ENCODE measurements around the gene GABBR2.

The GABBR2 gene

DNA sequence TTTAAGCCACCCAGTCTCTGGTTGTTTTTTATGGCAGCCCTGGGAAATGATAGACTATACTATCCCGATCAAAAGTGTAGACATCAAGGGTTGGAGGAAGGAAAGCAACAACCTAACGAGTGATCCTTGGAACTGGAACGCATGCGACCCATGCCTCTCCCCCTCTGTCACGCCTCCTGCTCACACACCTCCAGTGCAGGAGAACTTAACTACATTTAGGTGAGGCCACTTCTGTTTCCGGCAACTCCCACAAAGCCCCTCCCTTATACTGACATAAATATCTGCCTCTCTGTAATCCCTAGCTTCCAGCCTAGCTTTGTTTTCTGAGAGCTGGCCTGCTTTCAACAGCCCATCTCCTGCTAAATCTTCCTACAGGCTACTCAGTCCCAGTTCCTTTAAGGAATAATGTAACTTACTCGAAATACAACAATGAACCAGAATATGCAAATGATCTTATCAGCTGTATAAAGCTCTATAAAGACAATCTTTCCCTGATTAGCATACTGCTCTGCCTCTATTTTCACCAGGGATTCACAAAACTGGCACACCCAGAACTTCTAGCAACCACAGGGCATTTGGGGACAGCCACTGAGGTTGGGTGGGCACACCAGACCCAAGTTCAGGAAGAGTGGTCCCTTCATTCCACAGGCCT lies 73.9 kb downstream of the GABBR2 start:
- DNase-seq (ENCODE audit: low read depth) = no peak

- DNase-seq (ENCODE audit: low read depth) = no peak
Measured at GRCh38 chr9:98632839-98633238, 75.9 kb downstream of the GABBR2 start.

DNA sequence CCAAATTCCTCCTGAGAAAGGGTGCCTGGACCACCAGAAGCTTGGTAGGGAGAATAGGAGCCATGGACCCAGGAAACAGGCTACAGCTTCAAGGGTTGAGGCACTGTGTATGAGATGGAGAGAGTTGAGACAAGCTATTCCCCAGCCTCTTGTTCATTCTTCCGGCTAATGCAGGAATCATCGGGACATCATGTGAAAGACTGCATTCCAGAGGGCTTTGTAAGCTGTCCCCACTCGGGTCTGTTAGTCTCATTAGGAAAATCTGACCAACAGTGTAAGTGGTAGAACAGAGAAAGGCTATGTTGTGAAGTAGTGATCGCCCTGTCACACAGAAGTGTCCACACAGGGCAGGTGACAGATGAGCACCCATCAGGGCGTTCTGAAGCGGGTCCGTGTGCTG lies 81.4 kb downstream of the GABBR2 start:
- DNase-seq (ENCODE audit: low read depth) = no peak

- DNase-seq (ENCODE audit: low read depth) = no peak
Measured at GRCh38 chr9:98625728-98626127, 83.0 kb downstream of the GABBR2 start.

- no peak for DNase-seq (ENCODE audit: low read depth)
Measured at GRCh38 chr9:98619788-98620187, 88.9 kb downstream of the GABBR2 start.

DNA sequence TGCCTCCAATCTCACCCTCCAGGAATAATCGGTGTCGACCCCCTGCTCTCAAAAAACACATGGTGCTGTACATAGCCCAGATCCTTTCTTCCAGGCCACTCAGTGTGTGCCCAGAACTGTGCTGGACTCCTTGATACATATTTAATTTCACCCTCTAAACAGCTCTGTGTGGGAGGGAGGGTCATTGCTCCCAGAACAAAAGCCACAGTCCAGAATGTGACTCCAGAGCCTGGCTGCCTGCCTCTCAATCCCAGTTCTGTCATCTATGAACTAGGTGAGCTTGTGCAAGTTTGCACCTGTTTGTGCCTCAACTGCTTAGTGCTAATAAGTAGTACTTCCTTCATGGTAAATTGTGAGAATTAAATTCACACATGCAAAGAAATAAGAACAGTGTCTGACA lies 93.1 kb downstream of the GABBR2 start:
- no peak for DNase-seq (ENCODE audit: low read depth)

DNA sequence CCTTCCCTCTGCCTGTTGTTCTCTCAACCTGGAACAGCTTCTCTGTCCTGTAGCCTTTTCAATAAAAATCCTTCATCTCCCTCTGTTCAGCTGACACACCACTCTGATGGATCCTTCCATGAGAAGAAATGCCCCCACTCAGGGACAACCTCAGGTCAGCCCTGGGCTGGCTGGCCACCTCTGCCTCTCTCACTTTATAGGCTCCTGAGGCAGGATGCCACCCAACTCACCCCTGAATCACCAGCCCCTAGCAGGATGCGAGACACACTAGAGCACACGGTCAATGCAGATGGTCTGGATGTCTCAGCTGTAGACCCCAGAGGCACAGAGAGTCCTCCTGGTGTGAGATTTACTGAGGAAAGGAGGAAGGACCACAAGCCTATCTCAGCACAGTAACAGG lies 93.8 kb downstream of the GABBR2 start:
- DNase-seq (ENCODE audit: low read depth) = no peak

GRCh38 chr9:98612061-98612752 lies 96.5 kb downstream of the GABBR2 start:
- DNase-seq (ENCODE audit: low read depth) = no peak

- no peak for DNase-seq (ENCODE audit: low read depth)
Measured at GRCh38 chr9:98611319-98611718, 97.4 kb downstream of the GABBR2 start.

GRCh38 chr9:98610711-98611110 lies 98.0 kb downstream of the GABBR2 start:
- DNase-seq (ENCODE audit: low read depth) = no peak

DNA sequence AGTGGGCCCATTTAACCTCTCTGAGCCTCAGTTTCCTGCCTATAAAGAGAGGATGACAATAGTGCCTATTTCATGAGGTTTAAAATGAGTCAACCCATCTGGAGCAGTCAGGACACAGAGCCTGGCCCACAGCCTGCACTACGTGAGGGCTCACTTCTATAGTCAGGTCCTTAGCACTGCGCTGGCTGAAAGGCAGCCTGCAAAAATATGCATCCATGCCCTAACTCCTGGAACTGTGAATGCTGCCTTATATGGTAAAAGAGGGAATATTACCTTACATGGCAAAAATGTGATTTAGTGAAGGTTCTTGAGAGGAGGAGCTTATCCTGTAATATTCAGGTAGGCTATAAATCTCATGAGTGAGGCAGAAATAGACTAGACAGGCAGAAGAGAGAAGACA lies 98.5 kb downstream of the GABBR2 start:
- no peak for DNase-seq (ENCODE audit: low read depth)

GRCh38 chr9:98609646-98610045 lies 99.1 kb downstream of the GABBR2 start:
- DNase-seq (ENCODE audit: low read depth) = no peak

DNA sequence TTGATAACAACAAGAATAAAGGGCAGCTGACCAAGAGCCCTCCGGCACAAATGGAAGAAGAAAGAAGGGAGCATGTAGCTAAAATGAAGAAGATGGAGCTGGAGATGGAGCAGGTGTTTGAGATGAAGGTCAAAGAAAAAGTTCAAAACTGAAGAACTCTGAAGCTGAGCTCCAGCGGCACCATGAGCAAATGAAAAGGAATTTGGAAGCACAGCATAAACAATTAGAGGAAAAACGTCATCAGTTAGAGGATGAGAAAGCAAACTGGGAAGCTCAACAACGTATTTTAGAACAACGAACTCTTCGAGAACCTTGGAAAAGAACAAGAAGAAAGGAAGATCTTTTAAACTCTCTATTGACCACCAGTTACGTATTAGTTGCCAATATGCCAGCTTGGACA lies 100.9 kb downstream of the GABBR2 start:
- DNase-seq (ENCODE audit: low read depth) = no peak

DNA sequence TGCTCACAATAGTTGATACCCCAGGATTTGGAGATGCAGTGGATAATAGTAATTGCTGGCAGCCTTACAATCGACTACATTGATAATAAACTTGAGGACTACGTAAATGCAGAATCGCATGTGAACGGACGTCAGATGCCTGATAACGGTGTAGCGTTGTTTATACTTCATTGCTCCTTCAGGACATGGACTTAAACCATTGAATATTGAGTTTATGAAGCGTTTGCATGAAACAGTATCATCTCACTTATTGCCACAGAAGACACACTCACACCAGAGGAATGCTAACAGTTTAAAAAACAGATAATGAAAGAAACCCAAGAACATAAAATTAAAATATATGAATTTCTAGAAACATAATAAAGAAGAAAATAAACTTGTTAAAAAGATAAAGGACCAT lies 101.6 kb downstream of the GABBR2 start:
- no peak for DNase-seq (ENCODE audit: low read depth)

DNA sequence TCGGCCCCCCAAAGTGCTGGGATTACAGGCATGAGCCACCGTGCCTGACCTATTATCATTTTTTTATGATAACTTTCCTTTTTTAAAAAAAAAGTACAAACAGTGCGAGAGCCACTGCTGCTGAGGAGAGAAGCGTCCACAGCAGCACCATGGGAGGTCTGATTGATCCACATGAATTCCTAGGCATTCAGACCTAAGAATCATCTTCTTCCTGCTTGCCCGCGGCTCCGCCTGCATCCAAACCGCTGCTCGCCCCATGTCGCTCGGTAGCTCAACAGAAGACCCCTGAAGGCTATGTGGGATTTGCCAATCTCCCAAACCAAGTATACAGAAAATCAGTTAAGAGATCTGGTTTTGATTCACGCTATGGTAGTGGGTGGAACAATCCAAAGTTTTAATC lies 102.0 kb downstream of the GABBR2 start:
- DNase-seq (ENCODE audit: low read depth) = no peak

GRCh38 chr9:98605116-98605515 lies 103.6 kb downstream of the GABBR2 start:
- no peak for DNase-seq (ENCODE audit: low read depth)

DNA sequence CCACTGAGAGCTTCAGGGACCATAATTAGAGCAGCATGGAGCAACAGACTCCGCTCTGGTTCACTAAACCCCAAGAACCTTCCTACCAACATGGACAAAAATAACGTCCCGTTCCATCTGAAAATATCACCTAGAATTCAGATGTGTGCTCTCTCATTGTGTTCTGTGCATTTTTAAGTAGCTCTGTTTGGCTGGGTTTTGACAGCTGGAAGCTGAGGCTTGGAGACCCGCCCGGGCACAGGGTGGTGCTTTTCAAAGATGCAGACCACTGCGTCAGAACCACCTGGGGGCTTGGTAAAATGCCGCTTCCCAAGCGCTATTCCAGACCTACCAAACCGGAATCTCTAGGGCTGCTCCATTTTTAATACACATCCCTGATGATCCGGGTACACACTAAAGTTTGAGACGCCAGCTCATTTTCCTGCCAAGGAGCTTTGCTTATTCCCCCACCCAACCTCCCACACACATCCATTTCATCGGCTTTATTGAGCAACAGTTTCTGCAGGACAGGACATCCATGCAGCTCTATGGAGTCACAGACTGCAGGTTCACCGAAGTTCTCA lies 104.8 kb downstream of the GABBR2 start:
- DNase-seq (ENCODE audit: low read depth) = no peak

GRCh38 chr9:98602839-98603500 lies 105.8 kb downstream of the GABBR2 start:
- no peak for DNase-seq (ENCODE audit: low read depth)

DNA sequence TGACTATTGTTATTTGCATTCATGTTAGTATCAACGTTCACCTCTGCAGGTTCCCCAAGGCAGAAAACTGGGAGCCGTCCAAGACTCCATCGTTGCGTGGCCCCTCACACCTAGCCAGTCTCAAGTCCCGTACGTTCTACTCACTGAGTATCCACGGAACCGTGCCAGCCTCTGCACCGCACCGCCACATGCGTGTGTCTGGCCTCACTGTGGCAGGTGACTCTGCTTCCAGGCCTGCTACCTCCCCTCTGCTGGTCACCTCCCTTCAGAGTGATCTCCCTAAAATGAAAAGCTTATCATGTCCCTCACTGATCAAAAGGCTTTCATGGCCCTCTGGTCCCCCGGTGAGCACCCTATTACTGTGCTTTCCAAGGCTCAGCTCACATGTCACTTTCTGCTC lies 108.1 kb downstream of the GABBR2 start:
- DNase-seq (ENCODE audit: low read depth) = no peak

- no peak for DNase-seq (ENCODE audit: low read depth)
Measured at GRCh38 chr9:98599566-98600216, 109.0 kb downstream of the GABBR2 start.

DNA sequence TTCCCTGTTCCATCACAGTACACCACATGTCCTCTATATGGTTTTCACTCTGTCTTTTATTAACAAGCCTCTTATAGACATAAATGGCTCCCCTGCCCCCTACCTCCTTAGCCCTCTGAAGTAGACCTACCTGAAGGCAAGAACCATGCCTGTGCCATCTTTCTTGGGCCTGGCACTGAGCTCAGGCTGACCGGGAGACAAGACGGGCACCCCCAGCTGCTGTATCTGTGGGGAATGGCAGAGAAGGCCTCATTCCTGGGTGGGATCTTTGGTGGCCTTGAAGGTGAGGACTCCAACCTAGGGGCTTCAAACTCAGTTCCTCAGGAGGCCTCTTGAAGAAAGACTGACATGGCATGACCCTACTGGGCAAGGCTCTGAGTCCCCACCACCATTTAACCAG lies 109.9 kb downstream of the GABBR2 start:
- no peak for DNase-seq (ENCODE audit: low read depth)

GRCh38 chr9:98597236-98597771 lies 111.4 kb downstream of the GABBR2 start:
- no peak for DNase-seq (ENCODE audit: low read depth)
